CD4-positive, alpha-beta T cell (primary cell): ENCODE results near the gene CALM3. TPM values are rescaled to one million over a fixed set of nuclear protein-coding genes. Genes with fewer than 3 reads are reported as not detected.

Experiments
- ATAC-seq: fragments of 200-7000 bp; cut with Tn5 transposase; one replicate; pipeline ENCODE4 v1.10.0; 2022; ENCODE audit warnings: mild to moderate bottlenecking; ENCODE audit not compliant: poor library complexity
- CTCF ChIA-PET: fragments of 350-600 bp; sonication (Branson Sonifier 250); formaldehyde crosslinking; loops from one replicate; lab custom pipeline; 2021; ENCODE audit warnings: antibody characterized with exemption, inconsistent platforms; lab: Charles Lee
- POLR2A ChIA-PET: fragments of 350-600 bp; sonication (Branson Sonifier 250); formaldehyde crosslinking; loops from one replicate; lab custom pipeline; 2021; ENCODE audit warnings: antibody characterized with exemption, inconsistent platforms; lab: Charles Lee
- DNase-seq, 14 experiments: peaks; one replicate each; pipeline ENCODE4 v3.0.0-alpha.2; 2013 to 2020; ENCODE audit warnings: mixed read lengths in 2 of 14
- H3K27ac ChIP-seq, 2 donors: one replicate each; pipeline versions ENCODE4 v1.5.1 to v1.7.0; 2013; ENCODE audit warnings: low read length in 2 of 2, low read depth in 1 of 2, mild to moderate bottlenecking in 1 of 2
- H3K27me3 ChIP-seq, 2 experiments: 1 replicate in 1 of 2; 2 replicates in 1 of 2; pipeline versions ENCODE4 v1.6.1 to v1.7.0; 2013; ENCODE audit warnings: low read length in 2 of 2, control low read depth in 1 of 2, mild to moderate bottlenecking in 1 of 2, moderate library complexity in 1 of 2; ENCODE audit not compliant: insufficient read depth in 2 of 2, control insufficient read depth in 1 of 2
- H3K36me3 ChIP-seq: one replicate; pipeline ENCODE4 v1.6.1; 2013; ENCODE audit warnings: low read length, control low read depth; ENCODE audit not compliant: insufficient read depth
- H3K4me1 ChIP-seq: one replicate; pipeline ENCODE4 v1.6.1; 2013; ENCODE audit warnings: low read length, control low read depth; ENCODE audit not compliant: insufficient read depth
- H3K4me3 ChIP-seq: one replicate; pipeline ENCODE4 v1.5.1; 2013; ENCODE audit warnings: mild to moderate bottlenecking, low read length, moderate library complexity
- H3K9me3 ChIP-seq, 2 experiments: 1 replicate in 1 of 2; 2 replicates in 1 of 2; pipeline versions ENCODE4 v1.6.1 to v1.7.0; 2013; ENCODE audit warnings: low read length in 2 of 2, mild to moderate bottlenecking in 2 of 2, control low read depth in 1 of 2, moderate library complexity in 1 of 2; ENCODE audit not compliant: control insufficient read depth in 1 of 2, insufficient read depth in 1 of 2
- H3K27ac Mint-ChIP-seq: one replicate; pipeline ENCODE4 v1.8.0; 2020; ENCODE audit warnings: mixed read lengths
- H3K27me3 Mint-ChIP-seq: one replicate; pipeline ENCODE4 v1.8.0; 2021; ENCODE audit warnings: mixed read lengths
- H3K36me3 Mint-ChIP-seq: one replicate; pipeline ENCODE4 v1.8.0; 2021; ENCODE audit warnings: low read depth, mixed read lengths
- H3K4me1 Mint-ChIP-seq: one replicate; pipeline ENCODE4 v1.8.0; 2021; ENCODE audit warnings: low read depth, mixed read lengths
- H3K4me3 Mint-ChIP-seq: one replicate; pipeline ENCODE4 v1.8.0; 2020; ENCODE audit warnings: mild to moderate bottlenecking, mixed read lengths
- H3K9me3 Mint-ChIP-seq: one replicate; pipeline ENCODE4 v1.8.0; 2020; ENCODE audit warnings: mixed read lengths
- CTCF ChIP-seq: fragments of 200-600 bp; IDR thresholded peaks from one replicate; pipeline ENCODE4 v1.8.0; 2022; ENCODE audit warnings: antibody characterized with exemption, mild to moderate bottlenecking
- intact Hi-C, 2 experiments: fragments of 100-400 bp; cut with DNase I in 1 of 2; cut with micrococcal nuclease in 1 of 2; formaldehyde crosslinking; loops; one replicate each; pipeline versions ENCODE4 v1.15.1 to v1.9.0; 2023 to 2025; cut with DNase I, micrococcal nuclease
- total RNA-seq, 174 experiments: library from RNA in 2 of 174; stranded (reverse) in 2 of 174; gene quantifications; one replicate each; pipeline ENCODE4 v1.2.3 and lab custom pipeline; 2021 to 2026

The CALM3 gene
- total RNA-seq, 2 experiments from 2014 or later, result 169 to 173 TPM

GRCh38 chr19:46587861-46588260 lies 13.3 kb upstream of the CALM3 start:
- no peak for TF ChIP-seq CTCF
- H3K4me1 Mint-ChIP-seq, result peaks cover 8% of the 10 kb centered on the region
- Histone ChIP-seq H3K27me3 (no peaks in the 10 kb centered on the region), H3K36me3 (no peaks in the 10 kb centered on the region), H3K4me3 (no peak overlapping the region), H3K4me1 (no peaks in the 10 kb centered on the region), H3K27ac (no peak overlapping the region), H3K9me3 (no peaks in the 10 kb centered on the region)
- H3K27me3 Mint-ChIP-seq, result no peaks in the 10 kb centered on the region
- POLR2A ChIA-PET, result interaction anchor here (1.5 kb wide), 1 partner anchor 13 kb away, joined by 3 read pairs; the partner anchor contains the start of gene CALM3
- CTCF ChIA-PET, result no interaction called here
- DNase-seq (no peak), ATAC-seq (no peak)
- no peak overlapping the region for H3K27ac Mint-ChIP-seq
- no peaks in the 10 kb centered on the region for H3K9me3 Mint-ChIP-seq
- H3K4me3 Mint-ChIP-seq, result no peak overlapping the region
- no peaks in the 10 kb centered on the region for H3K36me3 Mint-ChIP-seq
- intact Hi-C loops, result loop anchor here in 1 of 2 experiments (5.0 kb wide), 1 partner anchor 889 kb away; no protein-coding TSS in a partner anchor

GRCh38 chr19:46591254-46591653 lies 9.9 kb upstream of the CALM3 start:
- no peak for DNase-seq
- no peaks in the 10 kb centered on the region for H3K27me3 ChIP-seq
- Mint-ChIP-seq H3K27me3 (no peaks in the 10 kb centered on the region), H3K4me1 (no peaks in the 10 kb centered on the region), H3K9me3 (no peaks in the 10 kb centered on the region), H3K27ac (no peak overlapping the region), H3K4me3 (no peak overlapping the region), H3K36me3 (no peaks in the 10 kb centered on the region)
- H3K27ac ChIP-seq, result no peak overlapping the region
- ChIA-PET CTCF (no interaction called here), POLR2A (no interaction called here)
- no peak for ATAC-seq
- H3K4me3 ChIP-seq, result no peak overlapping the region
- no peaks in the 10 kb centered on the region for H3K36me3 ChIP-seq
- H3K4me1 ChIP-seq, result no peaks in the 10 kb centered on the region
- intact Hi-C loops, result no loop called here
- TF ChIP-seq CTCF, result no peak
- H3K9me3 ChIP-seq, result no peaks in the 10 kb centered on the region

GRCh38 chr19:46591870-46592269 lies 9.3 kb upstream of the CALM3 start:
- no peaks in the 10 kb centered on the region for H3K36me3 ChIP-seq
- no peak overlapping the region for H3K4me3 ChIP-seq
- no peak overlapping the region for H3K27ac ChIP-seq
- POLR2A ChIA-PET, result no interaction called here
- intact Hi-C loops, result no loop called here
- no peak overlapping the region for H3K4me3 Mint-ChIP-seq
- no peak for ATAC-seq
- H3K27ac Mint-ChIP-seq, result no peak overlapping the region
- CTCF ChIA-PET, result no interaction called here
- H3K27me3 Mint-ChIP-seq, result no peaks in the 10 kb centered on the region
- no peak for TF ChIP-seq CTCF
- H3K4me1 Mint-ChIP-seq, result no peaks in the 10 kb centered on the region
- no peaks in the 10 kb centered on the region for H3K27me3 ChIP-seq
- no peaks in the 10 kb centered on the region for H3K36me3 Mint-ChIP-seq
- no peaks in the 10 kb centered on the region for H3K9me3 ChIP-seq
- no peaks in the 10 kb centered on the region for H3K4me1 ChIP-seq
- H3K9me3 Mint-ChIP-seq, result no peaks in the 10 kb centered on the region
- DNase-seq, result no peak
